GM23338 (cell line): ENCODE measurements around the gene NEK4. TPM values are rescaled to one million over a fixed set of nuclear protein-coding genes. Genes with fewer than 3 reads are reported as not detected.

Source experiments
- ATAC-seq: fragments of 200-7000 bp; cut with Tn5 transposase; 3 replicates; pipeline ENCODE4 v1.9.1; 2020
- DNase-seq: peaks from one replicate; pipeline ENCODE4 v3.0.0-alpha.2; 2015; ENCODE audit warnings: low spot score
- H2AFZ ChIP-seq: fragments of 200-600 bp; sonication (generic); 2 replicates; pipeline ENCODE4 v1.8.0; 2016; ENCODE audit warnings: antibody characterized with exemption, mild to moderate bottlenecking, moderate library complexity
- H3F3A ChIP-seq: fragments of 200-600 bp; sonication (generic); replicated peaks from 2 replicates; pipeline ENCODE4 v1.8.0; 2017; ENCODE audit warnings: antibody characterized with exemption, mixed run types, low read depth
- H3K27ac ChIP-seq: fragments of 200-600 bp; sonication (generic); 2 replicates; pipeline ENCODE4 v1.6.1; 2016; ENCODE audit warnings: low read depth
- H3K27me3 ChIP-seq: fragments of 200-600 bp; sonication (generic); 2 replicates; pipeline ENCODE4 v1.8.0; 2016; ENCODE audit warnings: mild to moderate bottlenecking, mixed run types, moderate library complexity; ENCODE audit not compliant: insufficient read depth
- H3K36me3 ChIP-seq: fragments of 200-600 bp; sonication (generic); 2 replicates; pipeline ENCODE4 v1.8.0; 2016; ENCODE audit warnings: mild to moderate bottlenecking; ENCODE audit not compliant: insufficient read depth
- H3K4me1 ChIP-seq: fragments of 200-600 bp; sonication (generic); 2 replicates; pipeline ENCODE4 v1.8.0; 2016; ENCODE audit warnings: mild to moderate bottlenecking, moderate library complexity; ENCODE audit not compliant: insufficient read depth
- H3K4me2 ChIP-seq: fragments of 200-600 bp; sonication (generic); 2 replicates; pipeline ENCODE4 v1.7.1; 2017; ENCODE audit warnings: mixed run types
- H3K4me3 ChIP-seq: fragments of 200-600 bp; sonication (generic); 2 replicates; pipeline ENCODE4 v1.6.1; 2016; ENCODE audit warnings: mixed run types
- H3K79me2 ChIP-seq: fragments of 200-600 bp; sonication (generic); replicated peaks from 2 replicates; pipeline ENCODE4 v1.8.0; 2017; ENCODE audit warnings: mild to moderate bottlenecking; ENCODE audit not compliant: insufficient read depth
- H3K9me2 ChIP-seq: fragments of 200-600 bp; sonication (generic); 2 replicates; pipeline ENCODE4 v1.8.0; 2017; ENCODE audit not compliant: insufficient read depth
- H4K20me1 ChIP-seq: fragments of 200-600 bp; sonication (generic); replicated peaks from 2 replicates; pipeline ENCODE4 v1.8.0; 2017; ENCODE audit warnings: mild to moderate bottlenecking; ENCODE audit not compliant: insufficient read depth
- H3K27ac Mint-ChIP-seq: 2 replicates; pipeline ENCODE4 v1.8.0; 2020; ENCODE audit warnings: inconsistent platforms, mild to moderate bottlenecking, moderate library complexity, mixed read lengths
- H3K27me3 Mint-ChIP-seq: 3 replicates; pipeline ENCODE4 v1.8.0; 2022; ENCODE audit warnings: low read depth, mild to moderate bottlenecking, moderate library complexity, mixed read lengths, inconsistent platforms; ENCODE audit not compliant: insufficient read depth, poor library complexity
- H3K36me3 Mint-ChIP-seq: 3 replicates; pipeline ENCODE4 v1.8.0; 2021; ENCODE audit warnings: low read depth, mild to moderate bottlenecking, inconsistent platforms, moderate library complexity, mixed read lengths
- H3K4me1 Mint-ChIP-seq: 3 replicates; pipeline ENCODE4 v1.8.0; 2020; ENCODE audit warnings: mild to moderate bottlenecking, inconsistent platforms, mixed read lengths
- H3K4me3 Mint-ChIP-seq: 3 replicates; pipeline ENCODE4 v1.8.0; 2021; ENCODE audit warnings: moderate library complexity, mild to moderate bottlenecking, inconsistent platforms, mixed read lengths
- H3K9me3 Mint-ChIP-seq: 3 replicates; pipeline ENCODE4 v1.8.0; 2020; ENCODE audit warnings: moderate library complexity, mild to moderate bottlenecking, inconsistent platforms, mixed read lengths
- CREB1 ChIP-seq: fragments of 250-450 bp; sonication (Bioruptor Pico); IDR thresholded peaks from 2 replicates; pipeline ENCODE4 v1.5.0; 2020; ENCODE audit warnings: low read depth, mild to moderate bottlenecking, moderate library complexity
- CTCF ChIP-seq, 2 experiments: fragments of 200-600 bp in 1 of 2; sonication (generic) in 1 of 2; conservative IDR thresholded peaks; 2 replicates each; pipeline versions ENCODE4 v1.5.1 to v1.6.1; 2016 to 2017; ENCODE audit warnings: antibody characterized with exemption in 2 of 2, low read depth in 2 of 2, mild to moderate bottlenecking in 2 of 2, moderate library complexity in 1 of 2
- EZH2 ChIP-seq: fragments of 200-600 bp; sonication (generic); IDR thresholded peaks from one replicate; pipeline ENCODE4 v1.8.0; 2017; ENCODE audit warnings: antibody characterized with exemption, mild to moderate bottlenecking, low read depth; ENCODE audit not compliant: unreplicated experiment
- JUNB ChIP-seq: IDR thresholded peaks from one replicate; pipeline ENCODE4 v1.6.1; 2016; ENCODE audit warnings: antibody characterized with exemption; ENCODE audit not compliant: unreplicated experiment
- POLR2AphosphoS5 ChIP-seq: IDR thresholded peaks from 2 replicates; pipeline ENCODE4 v1.6.1; 2016; ENCODE audit warnings: antibody characterized with exemption, low read depth
- REST ChIP-seq: IDR thresholded peaks from one replicate; pipeline ENCODE4 v1.6.1; 2018; ENCODE audit warnings: antibody characterized with exemption; ENCODE audit not compliant: unreplicated experiment
- STAT1 ChIP-seq: IDR thresholded peaks from one replicate; pipeline ENCODE4 v1.6.1; 2016; ENCODE audit warnings: antibody characterized with exemption; ENCODE audit not compliant: unreplicated experiment
- ZNF114 ChIP-seq: fragments of 250-450 bp; sonication (Bioruptor Pico); IDR thresholded peaks from 2 replicates; pipeline ENCODE4 v1.5.0; 2020; ENCODE audit warnings: mild to moderate bottlenecking, moderate library complexity
- polyA plus RNA-seq: library from polyadenylated mRNA; unstranded; fragments of >200 nt; fragmentation: Nextera tagmentation; extraction: Ambion mirVana; gene quantifications from 2 replicates; pipeline ENCODE4 v1.2.1, GENCODE V29; 2016
- total RNA-seq: library from RNA; depleted of rRNA; stranded (reverse); fragments of >200 nt; shearing (Covaris generic); gene quantifications from 2 replicates; pipeline ENCODE4 v1.2.3, GENCODE V29; 2014
- TF ChIP-seq, protein P1 (sequence below): fragments of 250-450 bp; sonication (Bioruptor Pico); IDR thresholded peaks from 2 replicates; pipeline ENCODE4 v1.5.0; 2020; ENCODE audit warnings: mild to moderate bottlenecking, moderate library complexity
- TF ChIP-seq, protein P2 (sequence below): IDR thresholded peaks from 2 replicates; pipeline ENCODE4 v1.6.1; 2016; ENCODE audit warnings: antibody characterized with exemption

NEK4 gene
- total and polyA plus RNA-seq, 2 experiments from 2014 or later: 8.6 to 42.7 TPM

DNA sequence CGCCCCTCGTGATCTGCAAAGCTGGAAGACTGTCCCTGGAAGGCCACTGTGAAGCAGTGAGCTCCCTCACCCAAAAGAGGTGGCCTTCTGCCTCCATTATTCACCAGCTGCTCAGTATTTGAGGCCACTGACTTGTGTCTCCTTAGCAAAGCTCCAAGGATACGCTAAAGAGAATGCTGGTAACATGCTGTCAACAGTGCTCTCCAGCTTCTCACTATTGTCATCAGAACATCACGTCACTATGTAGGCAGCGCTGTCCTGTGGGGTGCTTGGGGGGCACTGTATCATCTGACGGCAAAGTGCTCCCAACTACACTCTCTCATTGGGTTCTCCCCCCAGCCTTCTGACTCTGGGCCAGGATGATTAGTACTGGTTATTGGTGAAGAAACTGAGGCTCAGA lies 45.5 kb upstream of the NEK4 start (continued):
- TF ChIP-seq, protein P1, sequence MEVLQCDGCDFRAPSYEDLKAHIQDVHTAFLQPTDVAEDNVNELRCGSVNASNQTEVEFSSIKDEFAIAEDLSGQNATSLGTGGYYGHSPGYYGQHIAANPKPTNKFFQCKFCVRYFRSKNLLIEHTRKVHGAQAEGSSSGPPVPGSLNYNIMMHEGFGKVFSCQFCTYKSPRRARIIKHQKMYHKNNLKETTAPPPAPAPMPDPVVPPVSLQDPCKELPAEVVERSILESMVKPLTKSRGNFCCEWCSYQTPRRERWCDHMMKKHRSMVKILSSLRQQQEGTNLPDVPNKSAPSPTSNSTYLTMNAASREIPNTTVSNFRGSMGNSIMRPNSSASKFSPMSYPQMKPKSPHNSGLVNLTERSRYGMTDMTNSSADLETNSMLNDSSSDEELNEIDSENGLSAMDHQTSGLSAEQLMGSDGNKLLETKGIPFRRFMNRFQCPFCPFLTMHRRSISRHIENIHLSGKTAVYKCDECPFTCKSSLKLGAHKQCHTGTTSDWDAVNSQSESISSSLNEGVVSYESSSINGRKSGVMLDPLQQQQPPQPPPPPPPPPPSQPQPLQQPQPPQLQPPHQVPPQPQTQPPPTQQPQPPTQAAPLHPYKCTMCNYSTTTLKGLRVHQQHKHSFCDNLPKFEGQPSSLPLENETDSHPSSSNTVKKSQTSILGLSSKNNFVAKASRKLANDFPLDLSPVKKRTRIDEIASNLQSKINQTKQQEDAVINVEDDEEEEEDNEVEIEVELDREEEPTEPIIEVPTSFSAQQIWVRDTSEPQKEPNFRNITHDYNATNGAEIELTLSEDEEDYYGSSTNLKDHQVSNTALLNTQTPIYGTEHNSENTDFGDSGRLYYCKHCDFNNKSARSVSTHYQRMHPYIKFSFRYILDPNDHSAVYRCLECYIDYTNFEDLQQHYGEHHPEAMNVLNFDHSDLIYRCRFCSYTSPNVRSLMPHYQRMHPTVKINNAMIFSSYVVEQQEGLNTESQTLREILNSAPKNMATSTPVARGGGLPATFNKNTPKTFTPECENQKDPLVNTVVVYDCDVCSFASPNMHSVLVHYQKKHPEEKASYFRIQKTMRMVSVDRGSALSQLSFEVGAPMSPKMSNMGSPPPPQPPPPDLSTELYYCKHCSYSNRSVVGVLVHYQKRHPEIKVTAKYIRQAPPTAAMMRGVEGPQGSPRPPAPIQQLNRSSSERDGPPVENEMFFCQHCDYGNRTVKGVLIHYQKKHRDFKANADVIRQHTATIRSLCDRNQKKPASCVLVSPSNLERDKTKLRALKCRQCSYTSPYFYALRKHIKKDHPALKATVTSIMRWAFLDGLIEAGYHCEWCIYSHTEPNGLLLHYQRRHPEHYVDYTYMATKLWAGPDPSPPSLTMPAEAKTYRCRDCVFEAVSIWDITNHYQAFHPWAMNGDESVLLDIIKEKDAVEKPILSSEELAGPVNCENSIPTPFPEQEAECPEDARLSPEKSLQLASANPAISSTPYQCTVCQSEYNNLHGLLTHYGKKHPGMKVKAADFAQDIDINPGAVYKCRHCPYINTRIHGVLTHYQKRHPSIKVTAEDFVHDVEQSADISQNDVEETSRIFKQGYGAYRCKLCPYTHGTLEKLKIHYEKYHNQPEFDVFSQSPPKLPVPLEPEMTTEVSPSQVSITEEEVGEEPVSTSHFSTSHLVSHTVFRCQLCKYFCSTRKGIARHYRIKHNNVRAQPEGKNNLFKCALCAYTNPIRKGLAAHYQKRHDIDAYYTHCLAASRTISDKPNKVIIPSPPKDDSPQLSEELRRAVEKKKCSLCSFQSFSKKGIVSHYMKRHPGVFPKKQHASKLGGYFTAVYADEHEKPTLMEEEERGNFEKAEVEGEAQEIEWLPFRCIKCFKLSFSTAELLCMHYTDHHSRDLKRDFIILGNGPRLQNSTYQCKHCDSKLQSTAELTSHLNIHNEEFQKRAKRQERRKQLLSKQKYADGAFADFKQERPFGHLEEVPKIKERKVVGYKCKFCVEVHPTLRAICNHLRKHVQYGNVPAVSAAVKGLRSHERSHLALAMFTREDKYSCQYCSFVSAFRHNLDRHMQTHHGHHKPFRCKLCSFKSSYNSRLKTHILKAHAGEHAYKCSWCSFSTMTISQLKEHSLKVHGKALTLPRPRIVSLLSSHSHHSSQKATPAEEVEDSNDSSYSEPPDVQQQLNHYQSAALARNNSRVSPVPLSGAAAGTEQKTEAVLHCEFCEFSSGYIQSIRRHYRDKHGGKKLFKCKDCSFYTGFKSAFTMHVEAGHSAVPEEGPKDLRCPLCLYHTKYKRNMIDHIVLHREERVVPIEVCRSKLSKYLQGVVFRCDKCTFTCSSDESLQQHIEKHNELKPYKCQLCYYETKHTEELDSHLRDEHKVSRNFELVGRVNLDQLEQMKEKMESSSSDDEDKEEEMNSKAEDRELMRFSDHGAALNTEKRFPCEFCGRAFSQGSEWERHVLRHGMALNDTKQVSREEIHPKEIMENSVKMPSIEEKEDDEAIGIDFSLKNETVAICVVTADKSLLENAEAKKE: no peak

- Histone ChIP-seq H3K79me2 (no peaks in the 10 kb centered on the region), H3K4me3 (no peak overlapping the region), H3K4me1 (no peaks in the 10 kb centered on the region), H3F3A (no peaks in the 10 kb centered on the region), H3K27me3 (no peaks in the 10 kb centered on the region), H3K9me2 (0 out of 2 replicates have a peak, but pooled peaks cover 4% of the 10 kb centered on the region), H3K4me2 (no peak overlapping the region), H4K20me1 (no peaks in the 10 kb centered on the region), H3K36me3 (no peaks in the 10 kb centered on the region), H2AFZ (no peak overlapping the region), H3K27ac (no peak overlapping the region)
- Mint-ChIP-seq H3K36me3 (no peaks in the 10 kb centered on the region), H3K27ac (no peak overlapping the region), H3K9me3 (no peaks in the 10 kb centered on the region), H3K27me3 (peaks cover 13% of the 10 kb centered on the region), H3K4me3 (no peak overlapping the region), H3K4me1 (peaks cover 3% of the 10 kb centered on the region; the same call in 1 of the 3 replicates)
- no peak for ATAC-seq
- DNase-seq: no peak
- TF ChIP-seq JUNB: no peak
- TF ChIP-seq, protein P2, sequence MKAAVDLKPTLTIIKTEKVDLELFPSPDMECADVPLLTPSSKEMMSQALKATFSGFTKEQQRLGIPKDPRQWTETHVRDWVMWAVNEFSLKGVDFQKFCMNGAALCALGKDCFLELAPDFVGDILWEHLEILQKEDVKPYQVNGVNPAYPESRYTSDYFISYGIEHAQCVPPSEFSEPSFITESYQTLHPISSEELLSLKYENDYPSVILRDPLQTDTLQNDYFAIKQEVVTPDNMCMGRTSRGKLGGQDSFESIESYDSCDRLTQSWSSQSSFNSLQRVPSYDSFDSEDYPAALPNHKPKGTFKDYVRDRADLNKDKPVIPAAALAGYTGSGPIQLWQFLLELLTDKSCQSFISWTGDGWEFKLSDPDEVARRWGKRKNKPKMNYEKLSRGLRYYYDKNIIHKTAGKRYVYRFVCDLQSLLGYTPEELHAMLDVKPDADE: no peak
- no peak for TF ChIP-seq CREB1 (CRISPR knock-in tag)
- no peak for TF ChIP-seq ZNF114 (CRISPR knock-in tag)
- no peak for TF ChIP-seq REST
- TF ChIP-seq POLR2AphosphoS5: no peak
- no peak for TF ChIP-seq EZH2
- TF ChIP-seq STAT1: no peak
- no peak for TF ChIP-seq CTCF (conservative IDR thresholded peaks at IDR 0.05; ENCODE audit: low read depth in 2 of 2)
Measured at GRCh38 chr3:52813810-52814209, 43.1 kb upstream of the NEK4 start.
